IPS-18c (cell line): ENCODE measurements around the gene POLR2J.
"Not testable (repeated sequence)": the region's sequence is repeated elsewhere in the genome, so short reads cannot be mapped to it uniquely, and the experiment has no call there.

Source experiments
- H3K4me3 ChIP-seq: 2 replicates; pipeline ENCODE4 v1.7.0; 2013; ENCODE audit warnings: low read depth, mild to moderate bottlenecking, low read length, moderate library complexity; ENCODE audit not compliant: insufficient read depth
- H3K9me3 ChIP-seq: one replicate; pipeline ENCODE4 v1.6.1; 2013; ENCODE audit warnings: mild to moderate bottlenecking, low read length, moderate library complexity; ENCODE audit not compliant: control insufficient read depth, insufficient read depth

The POLR2J gene

DNA sequence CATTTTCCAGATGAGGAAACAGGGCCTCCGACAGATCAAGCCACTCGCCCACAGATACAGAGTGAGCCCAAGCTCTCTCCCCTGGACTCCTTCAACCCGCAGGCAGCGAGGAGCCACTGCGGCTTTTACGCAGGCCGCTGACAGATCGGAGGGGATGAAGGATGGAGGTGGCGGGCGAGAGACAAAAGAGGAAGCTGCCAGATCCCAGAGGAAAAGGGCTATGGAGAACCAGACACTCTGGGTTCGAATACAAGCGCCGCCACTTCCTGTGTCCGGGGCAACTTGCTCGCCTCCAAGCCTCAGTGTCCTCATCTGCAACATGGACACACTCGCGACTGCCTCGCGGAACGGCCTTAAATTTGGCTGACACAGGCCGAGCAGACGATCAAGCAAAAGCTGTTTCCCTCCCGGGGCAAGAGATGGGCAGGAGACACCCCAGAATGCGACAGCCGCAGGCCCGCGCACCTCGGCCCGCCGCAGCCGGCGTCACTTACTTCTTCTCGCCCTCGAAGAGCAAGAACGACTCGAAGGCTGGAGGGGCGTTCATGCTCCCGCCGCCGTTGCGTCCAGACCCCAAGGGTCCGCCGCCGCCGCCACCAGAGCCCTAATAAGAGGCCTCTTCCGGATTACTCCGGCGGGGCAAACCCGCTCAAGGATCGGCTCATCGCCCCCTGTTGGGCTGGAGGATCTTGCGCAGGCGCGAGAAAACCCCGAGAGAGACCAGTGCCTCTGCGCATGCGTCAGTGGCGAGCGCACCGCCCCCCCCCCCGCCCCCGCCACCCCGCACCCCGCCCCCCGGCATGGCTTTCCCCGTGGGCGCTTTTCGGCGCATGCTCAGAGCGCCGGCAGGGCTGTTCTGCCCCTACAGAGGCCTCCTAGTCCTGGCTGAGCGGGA is at the start of gene POLR2J:
Gene POLR2J, minus strand, starts transcription at position 609 of the 895 bp plus-strand sequence. Its CDS starts 62 bp downstream, at position 547.
- H3K9me3 ChIP-seq, H3K4me3 ChIP-seq: not testable (repeated sequence)

DNA sequence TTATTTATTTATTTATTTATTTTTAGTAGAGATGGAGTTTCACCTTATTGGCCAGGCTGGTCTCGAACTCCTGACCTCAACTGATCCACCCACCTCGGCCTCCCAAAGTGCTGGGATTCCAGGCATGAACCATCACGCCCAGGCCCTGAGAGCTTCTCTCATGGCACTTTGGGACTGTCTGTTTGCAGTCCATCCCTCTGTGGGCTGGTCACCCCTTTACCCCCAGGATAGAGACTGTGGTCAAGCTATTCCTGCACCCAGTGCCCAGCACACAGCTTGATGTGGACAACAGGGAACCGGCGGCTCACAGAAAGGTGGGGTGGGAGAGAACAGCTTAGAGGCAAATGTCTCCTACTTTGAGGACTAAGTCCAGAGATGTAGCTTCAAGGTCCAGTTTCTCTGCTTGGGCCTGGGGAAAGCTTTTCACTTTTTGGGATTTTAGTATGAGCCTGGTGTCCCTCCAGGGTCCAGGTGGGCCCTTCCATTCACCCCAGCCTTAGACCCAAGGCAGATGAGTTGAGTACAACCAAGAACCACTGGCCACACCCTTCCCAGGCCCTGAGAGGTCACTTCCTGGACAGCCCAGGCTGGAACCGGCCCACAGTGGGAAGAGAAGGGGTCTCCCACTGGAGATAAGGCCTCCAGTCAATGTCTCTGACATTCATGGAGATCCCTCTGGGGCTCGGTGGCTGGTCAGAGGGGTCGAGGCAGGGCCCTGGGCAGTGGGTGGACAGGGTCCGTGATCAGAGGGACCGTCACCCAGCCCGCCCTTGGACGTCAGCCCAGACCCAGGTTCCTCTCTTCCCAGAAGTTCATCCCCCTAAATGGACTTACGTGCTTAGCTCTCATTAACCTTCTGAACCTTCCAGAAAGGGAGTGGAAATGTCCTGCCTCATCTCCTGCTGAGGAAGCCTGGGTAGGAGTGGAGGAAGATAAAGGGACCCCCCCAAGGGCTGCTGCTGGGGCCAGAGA is 49.4 kb upstream of the POLR2J start:
- not testable (repeated sequence) for H3K4me3 ChIP-seq, H3K9me3 ChIP-seq

DNA sequence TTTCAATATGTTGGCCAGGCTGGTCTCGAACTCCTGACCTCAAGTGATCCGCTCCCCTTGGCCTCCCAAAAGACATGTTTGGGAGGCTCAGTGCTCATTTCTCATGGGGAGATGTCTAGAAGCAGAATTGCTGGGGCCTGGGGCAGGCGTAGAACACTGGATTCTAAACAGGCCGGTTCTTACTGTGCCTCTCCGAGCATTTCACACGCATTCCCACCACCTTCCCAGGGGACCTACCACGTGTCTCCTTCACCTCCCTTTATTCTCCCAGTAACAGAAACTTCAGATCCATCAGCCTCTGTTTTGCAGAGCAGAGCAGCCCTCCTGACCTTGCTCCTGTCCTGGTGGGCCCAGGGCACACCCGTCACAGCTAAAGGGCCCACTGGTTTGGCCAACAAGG is 48.5 kb upstream of the POLR2J start:
- H3K4me3 ChIP-seq, H3K9me3 ChIP-seq: not testable (repeated sequence)

DNA sequence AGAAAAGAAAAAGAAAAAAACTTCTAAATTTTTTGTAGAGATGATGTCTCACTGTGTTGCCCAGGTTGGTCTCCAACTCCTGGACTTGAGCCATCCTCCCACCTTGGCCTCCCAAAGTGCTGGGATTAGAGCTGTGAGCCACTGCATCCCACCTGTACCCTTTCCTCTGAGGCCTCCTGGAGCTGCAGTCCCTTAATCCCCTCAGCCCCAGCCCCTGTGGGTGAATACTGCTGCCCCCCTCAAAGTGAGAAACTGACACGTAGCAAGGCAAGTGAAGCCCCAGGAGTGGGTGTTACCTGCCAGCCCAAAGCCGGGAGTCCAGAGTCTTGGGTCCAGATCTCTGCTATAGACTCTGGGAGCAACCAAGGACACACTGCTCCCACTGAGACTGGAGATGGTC is 46.1 kb upstream of the POLR2J start:
- not testable (repeated sequence) for H3K9me3 ChIP-seq, H3K4me3 ChIP-seq

DNA sequence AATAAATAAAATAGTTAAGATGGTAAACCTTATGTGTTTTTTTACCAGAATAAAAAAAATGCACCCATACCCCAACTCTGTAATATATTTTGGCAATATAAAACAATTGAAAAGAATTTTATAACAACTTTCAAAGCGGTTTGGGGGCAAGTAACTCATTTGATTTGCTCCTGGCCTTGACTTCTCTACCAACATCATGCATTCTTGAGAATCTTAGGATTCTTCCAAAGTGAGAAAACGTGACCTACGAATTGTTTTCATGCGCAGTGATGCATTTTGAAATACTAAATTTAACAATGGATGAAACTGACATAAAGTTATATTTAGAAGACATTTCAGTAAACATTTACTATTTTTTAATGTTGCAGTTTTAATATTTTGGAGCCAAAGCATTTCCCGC is 42.1 kb upstream of the POLR2J start:
- not testable (repeated sequence) for H3K4me3 ChIP-seq, H3K9me3 ChIP-seq

DNA sequence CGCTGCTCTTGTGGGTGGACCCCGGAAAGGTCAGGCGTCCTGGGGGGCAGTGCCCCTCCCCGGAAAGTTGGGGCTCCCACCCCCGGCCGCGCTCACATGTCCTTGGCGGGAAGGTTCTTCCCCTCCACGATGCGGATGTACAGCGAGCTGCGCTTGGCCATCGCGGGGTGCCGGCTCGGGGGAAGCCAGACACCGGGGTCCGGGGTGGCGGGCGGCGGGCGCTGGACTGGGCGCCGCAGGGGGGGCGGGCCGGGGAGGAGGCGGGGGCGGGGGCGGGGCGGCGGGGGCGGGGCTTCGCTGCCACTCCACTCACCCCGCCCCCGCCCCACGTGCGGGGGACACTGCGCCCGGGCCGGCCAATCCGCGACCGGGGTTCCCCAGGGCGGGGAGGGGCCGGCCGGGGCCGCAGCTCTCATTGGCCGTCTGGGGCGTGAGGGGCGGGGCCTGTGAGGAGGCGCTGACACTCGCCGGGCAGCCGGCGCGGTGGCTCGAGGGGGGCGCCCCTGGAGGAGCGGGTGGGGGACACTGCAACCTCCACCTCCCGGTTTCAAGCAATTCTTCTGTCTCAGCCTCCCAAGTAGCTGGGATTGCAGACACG is 38.9 kb upstream of the POLR2J start, which contains the start of gene RASA4B:
Gene RASA4B, minus strand, starts transcription at position 228 of the 598 bp plus-strand sequence. Its CDS starts 67 bp downstream, at position 161.
- H3K4me3 ChIP-seq: not testable (repeated sequence)

DNA sequence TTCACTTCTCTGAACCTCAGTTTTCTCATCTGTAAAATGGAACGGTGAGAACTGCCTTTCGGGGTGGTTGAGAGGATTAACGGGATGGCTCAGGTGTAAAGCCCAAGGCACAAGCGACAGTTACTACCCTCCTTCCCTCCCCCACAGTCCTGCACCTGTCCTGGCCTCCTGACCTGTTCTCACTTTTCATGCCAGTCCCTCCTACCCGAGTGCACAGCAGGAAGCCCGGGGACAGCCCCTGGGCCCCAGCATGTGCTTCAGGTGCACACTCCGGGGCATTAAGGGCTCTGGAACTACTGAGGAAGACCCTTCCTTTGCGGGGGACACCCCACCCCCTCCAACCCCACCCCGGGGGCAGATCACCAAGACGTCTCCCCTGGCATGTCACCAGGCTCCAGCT is 38.2 kb upstream of the POLR2J start:
- not testable (repeated sequence) for H3K9me3 ChIP-seq, H3K4me3 ChIP-seq

More for the DNA sequence above, 38.9 kb upstream of the POLR2J start, which contains the start of gene RASA4B:
- H3K9me3 ChIP-seq: not testable (repeated sequence)

DNA sequence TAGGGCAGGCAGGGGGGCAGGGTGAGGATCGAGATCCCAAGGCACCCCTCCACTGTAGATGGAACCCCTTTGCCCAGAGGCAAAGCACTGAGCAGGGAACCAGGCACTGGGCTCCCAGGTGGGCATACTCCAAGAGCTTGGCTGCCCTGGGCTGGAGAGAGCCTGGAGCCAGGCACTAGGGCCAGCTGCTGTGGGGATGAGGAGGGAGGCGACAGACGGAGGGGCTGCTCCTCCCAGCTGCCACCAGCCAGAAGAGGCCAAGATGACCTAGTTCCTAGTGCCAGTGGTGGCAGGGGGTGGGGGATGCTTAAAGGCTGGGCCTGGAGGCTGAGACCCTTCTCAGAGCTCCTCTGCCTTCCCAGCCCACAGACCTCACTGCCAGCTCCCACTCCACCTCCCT is 37.2 kb upstream of the POLR2J start:
- not testable (repeated sequence) for H3K4me3 ChIP-seq, H3K9me3 ChIP-seq

DNA sequence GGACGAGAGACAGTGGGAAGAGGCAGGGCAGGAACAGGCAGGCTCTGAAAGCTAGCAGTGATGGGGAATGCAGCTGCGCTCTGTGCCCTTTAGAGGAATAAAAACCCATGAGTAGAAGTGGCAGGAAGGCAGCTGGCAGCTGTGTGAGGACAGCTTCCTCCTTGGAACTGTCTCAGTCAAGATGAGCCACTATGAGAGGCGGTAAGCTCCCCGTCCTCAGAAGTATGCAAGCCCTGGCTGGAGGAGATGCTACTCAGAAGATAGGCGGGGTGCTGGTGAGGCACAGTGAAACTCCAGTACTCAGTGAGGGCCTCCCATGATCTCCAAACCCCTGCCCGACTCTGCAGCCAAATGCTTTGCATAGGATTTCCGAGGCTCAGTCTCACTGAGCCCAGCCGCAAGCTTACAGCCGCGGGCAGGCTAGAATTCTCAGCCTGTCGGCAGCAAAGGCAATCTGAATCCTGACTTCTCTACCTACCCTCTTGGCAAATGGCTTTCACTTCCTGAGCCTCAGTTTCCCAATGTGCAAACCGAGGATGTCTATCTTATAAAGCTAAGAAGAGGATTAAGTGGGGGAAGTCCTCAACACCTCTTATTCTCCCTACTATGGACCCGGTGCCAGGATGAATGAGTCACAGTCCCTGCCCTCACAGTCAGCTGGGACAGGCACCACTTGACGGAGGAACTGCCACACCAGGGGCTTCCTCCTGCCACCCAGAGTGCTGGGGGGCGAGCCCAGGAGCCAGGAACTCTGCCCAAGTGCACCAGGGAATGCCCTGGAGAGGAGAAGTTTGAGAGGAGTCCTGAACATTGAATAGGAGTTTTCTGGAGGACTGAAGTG is 36.4 kb upstream of the POLR2J start:
- not testable (repeated sequence) for H3K9me3 ChIP-seq, H3K4me3 ChIP-seq

DNA sequence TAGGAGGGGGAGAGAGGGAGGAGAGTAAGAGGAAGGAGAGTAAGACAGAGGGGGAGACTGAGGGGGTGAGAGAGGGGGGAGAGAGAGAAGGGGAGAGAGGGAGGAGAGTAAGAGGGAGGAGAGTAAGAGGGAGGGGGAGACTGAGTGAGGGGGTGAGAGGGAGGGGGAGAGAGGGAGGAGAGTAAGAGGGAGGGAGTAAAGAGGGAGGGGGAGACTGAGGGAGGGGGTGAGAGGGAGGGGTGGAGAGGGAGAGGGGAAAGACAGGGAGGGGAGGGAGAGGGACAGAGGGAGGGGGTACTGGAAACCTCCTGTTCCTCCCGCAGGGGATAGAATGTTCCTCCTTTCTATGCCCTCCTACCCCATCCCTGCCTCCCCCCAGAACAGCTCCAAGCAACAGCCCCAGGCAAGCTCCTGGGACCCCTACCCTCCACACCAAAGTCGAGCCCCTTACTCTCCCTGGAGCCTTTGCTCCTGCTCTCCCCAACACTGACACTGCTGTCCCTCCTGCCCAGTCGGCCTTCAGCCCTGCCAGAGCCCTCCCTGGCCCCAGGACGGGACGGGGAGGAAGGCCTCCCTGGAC is 34.0 kb upstream of the POLR2J start:
- not testable (repeated sequence) for H3K9me3 ChIP-seq, H3K4me3 ChIP-seq

DNA sequence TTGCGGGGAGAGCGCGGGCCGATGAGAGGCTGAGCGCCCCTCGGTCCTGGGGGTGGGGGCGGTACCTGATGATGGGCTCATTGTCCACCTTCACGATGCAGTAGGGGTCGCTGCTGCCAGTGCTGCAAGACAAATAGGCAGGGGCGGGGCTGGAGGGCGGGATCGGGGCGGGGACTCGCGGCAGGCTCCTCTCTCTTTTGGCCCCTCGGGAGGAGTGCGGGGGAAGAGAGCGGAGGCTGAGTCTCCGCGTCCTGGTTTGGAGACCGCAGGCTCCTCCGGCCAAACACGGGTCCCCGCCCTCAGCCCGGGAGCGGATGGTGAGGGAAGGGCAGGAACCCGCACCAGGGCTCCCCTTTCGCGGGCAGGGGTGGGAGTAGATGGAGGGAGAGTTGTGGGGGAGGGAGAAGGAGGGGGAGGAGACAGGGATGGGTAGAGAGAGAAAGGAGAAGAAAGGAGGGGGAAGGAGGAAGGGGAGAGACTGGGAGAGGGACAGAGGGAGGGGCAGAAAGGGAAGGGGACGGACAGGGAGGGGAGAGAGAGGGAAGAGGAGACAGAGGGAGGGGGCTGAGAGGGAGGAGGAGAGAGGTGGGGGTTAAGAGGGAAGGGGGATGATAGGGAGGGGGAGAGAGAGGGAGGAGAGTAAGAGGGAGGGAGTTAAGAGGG is 33.3 kb upstream of the POLR2J start:
- H3K9me3 ChIP-seq, H3K4me3 ChIP-seq: not testable (repeated sequence)

DNA sequence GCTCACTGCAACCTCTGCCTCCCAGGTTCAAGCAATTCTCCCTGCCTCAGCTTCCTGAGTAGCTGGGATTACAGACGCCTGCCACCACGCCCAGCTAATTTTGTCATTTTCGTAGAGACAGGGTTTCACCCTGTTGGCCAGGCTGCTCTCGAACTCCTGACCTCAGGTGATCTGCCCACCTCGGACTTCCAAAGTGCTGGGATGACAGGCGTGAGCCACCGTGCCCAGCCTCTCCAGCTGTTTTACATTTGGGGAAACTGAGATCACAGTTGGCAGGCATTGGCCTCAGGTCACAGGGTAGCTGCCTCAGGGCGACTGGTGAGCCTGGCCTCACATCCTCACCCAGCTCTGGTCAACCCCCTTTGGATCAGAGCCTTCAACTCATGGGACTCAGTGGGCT is 31.9 kb upstream of the POLR2J start:
- not testable (repeated sequence) for H3K4me3 ChIP-seq

DNA sequence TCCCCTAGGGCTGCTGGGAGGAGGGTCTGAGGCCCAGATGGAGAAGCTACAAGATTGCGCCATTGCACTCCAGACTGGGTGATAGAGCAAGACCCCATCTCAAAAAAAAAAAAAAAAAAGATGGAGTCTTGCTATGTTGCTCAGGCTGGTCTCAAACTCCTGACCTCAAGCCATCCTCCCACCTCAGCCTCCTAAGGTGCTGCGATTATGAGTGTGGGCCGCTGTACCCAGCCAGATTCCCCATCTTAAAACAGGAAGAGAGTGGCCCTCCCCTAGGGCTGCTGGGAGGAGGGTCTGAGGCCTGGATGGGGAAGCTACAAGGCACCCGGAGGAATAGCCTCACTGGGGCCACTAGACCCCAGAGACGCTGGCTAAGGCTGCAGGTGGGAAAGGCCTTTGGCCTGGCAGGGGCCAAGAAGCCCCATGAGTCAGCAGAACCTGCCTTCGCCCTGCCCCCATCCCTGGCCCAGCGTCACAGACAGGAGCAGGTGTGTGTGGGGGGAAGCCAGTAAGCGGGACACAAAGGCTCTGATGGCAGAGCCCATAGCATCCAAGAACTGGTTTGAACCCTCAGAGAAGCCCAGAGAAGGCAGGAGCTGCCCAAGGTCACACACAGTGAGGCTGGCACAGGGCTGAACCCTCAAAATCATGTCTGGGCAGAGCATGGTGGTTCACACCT is 28.8 kb upstream of the POLR2J start:
- H3K9me3 ChIP-seq, H3K4me3 ChIP-seq: not testable (repeated sequence)

More for the DNA sequence above, 31.9 kb upstream of the POLR2J start:
- not testable (repeated sequence) for H3K9me3 ChIP-seq

DNA sequence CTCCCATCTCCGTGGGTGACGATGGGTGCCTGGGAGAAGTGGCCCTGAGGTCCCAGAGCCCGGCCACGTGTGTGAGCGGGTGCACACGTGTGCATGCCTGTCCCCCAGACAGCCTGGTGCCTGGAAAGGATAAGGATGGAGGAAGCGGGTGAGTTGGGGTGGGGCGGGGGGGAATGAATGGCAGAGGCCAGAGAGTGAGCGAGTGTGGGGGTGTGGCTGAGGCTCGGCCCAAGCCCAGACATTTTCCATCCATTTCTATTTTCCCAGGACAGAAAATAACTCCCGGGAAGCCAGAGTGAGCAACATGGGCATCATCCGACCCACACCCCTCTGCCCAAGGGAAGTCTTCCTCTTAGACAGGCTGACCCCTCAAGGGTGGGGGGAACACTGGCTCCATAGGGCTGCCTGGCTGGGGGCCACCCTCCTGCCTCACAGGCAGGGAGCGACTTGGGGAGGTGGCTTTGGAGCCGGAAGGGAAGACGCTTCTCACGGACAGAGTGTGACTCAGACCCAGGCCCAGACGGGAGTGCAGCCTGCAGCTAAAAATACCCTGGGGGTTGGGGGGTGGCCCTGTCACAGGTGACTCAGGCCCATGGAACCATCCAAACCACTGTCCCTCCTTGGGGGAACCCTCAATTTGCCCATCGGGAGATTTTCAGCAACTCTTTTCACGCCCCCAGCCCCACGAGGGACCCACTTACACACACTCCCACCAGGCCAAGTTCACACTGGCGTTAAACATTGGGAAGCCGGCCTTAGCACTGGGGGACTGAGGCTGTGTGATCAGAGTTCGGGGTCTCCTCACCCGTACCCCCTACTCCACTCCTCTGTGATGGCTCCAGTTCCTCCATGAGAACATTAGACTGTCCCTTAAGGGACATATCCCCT is 26.8 kb upstream of the POLR2J start:
- not testable (repeated sequence) for H3K4me3 ChIP-seq, H3K9me3 ChIP-seq

DNA sequence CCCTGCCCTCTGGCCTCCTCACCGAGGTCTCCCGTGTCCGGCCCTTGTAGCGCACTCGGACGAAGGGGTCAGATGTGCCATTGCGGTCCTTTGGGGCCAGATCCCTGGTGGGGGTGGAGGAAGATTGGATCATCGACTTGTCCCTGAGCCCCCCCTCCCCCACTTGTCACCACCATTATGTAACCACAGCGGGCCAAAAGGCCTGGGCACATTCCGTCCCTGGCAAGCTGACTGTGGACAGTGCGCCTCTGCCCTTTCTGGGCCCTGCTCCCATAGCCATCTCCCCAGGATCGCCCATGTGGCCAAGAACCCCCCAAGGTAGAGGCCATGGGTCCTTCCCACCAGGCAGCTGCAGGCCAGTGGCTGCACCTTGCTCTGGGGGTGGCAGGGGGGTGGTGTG is 24.4 kb upstream of the POLR2J start:
- not testable (repeated sequence) for H3K4me3 ChIP-seq

More for the DNA sequence above, 24.4 kb upstream of the POLR2J start:
- not testable (repeated sequence) for H3K9me3 ChIP-seq
